Measurements from ENCODE around the gene TMEM94. TPM values are rescaled to one million over a fixed set of nuclear protein-coding genes. Genes with fewer than 3 reads are reported as not detected.

The TMEM94 gene
- total RNA-seq, 1 donor from 2014 or later, result 197 TPM

DNA sequence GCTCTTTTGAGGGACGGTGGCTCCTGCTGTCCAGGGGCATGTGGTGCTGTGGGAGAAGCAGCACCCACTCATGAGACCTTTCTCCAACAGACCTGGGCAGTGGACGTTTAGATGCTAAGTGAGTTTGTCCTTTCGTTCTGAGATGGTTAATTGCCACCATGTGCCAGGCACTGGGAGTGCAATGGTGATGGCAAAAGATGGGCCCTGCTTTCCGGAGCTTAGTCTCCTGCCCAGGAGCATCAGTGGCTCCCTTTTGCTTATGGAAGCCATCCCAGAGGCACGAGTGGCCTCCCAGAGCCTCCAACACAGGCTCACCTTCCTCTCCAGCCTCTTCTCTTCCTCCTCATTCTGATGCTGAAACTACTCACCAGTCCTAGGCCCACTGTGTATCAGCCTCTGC is 30.5 kb downstream of the TMEM94 start:
- H3K9me3 Mint-ChIP-seq (ENCODE audit: low read depth), result no peaks in the 10 kb centered on the region
- peaks cover 6% of the 10 kb centered on the region for H3K36me3 Mint-ChIP-seq (ENCODE audit: insufficient read depth)
- H3K4me3 Mint-ChIP-seq (ENCODE audit: low read depth), result no peak overlapping the region
- H3K4me1 Mint-ChIP-seq (ENCODE audit: low read depth), result no peaks in the 10 kb centered on the region
- TF ChIP-seq, protein P1, sequence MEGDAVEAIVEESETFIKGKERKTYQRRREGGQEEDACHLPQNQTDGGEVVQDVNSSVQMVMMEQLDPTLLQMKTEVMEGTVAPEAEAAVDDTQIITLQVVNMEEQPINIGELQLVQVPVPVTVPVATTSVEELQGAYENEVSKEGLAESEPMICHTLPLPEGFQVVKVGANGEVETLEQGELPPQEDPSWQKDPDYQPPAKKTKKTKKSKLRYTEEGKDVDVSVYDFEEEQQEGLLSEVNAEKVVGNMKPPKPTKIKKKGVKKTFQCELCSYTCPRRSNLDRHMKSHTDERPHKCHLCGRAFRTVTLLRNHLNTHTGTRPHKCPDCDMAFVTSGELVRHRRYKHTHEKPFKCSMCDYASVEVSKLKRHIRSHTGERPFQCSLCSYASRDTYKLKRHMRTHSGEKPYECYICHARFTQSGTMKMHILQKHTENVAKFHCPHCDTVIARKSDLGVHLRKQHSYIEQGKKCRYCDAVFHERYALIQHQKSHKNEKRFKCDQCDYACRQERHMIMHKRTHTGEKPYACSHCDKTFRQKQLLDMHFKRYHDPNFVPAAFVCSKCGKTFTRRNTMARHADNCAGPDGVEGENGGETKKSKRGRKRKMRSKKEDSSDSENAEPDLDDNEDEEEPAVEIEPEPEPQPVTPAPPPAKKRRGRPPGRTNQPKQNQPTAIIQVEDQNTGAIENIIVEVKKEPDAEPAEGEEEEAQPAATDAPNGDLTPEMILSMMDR (IDR thresholded peaks at IDR 0.05; ENCODE audit: unreplicated experiment), result no peak
- no peaks in the 10 kb centered on the region for H3K27me3 Mint-ChIP-seq
- peak overlapping the region; percentile 85 for H3K27ac Mint-ChIP-seq
- DNase-seq (ENCODE audit: low spot score, unreplicated experiment), result no peak

DNA sequence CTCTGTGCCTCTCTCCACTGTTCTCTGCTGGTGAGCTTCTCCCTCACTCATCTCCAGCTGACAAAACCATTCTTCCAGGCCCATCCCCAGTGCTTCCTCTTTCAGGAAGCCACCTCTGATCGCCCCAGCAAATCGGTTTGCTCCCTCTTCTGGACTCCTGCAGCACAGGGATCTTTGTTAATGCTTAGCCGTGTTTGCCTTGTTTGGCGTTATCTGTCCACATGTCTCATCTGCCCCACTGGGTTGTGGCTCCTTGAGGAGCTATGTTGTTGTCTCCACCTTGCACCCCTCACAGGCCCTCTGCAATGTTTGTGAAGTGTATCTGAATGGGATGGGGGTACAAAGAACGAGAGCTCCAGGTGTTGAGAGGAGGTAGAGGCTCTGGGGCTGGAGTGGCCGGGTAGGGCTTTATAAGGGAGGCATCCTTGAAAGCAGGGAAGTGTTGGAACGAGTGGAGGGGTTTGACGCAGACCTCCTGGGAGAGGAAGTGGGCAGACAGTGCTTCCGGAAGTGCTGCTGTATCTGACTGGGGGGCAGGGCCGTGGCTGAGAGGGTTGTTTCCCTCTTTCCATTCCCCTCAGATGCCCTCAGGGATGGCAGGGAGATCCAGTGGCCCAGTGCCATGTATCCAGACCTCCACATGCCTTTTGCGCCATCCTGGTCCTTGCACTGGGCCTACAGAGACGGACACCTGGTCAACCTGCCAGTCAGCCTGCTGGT is 31.1 kb downstream of the TMEM94 start:
- Mint-ChIP-seq H3K4me1 (ENCODE audit: low read depth) (no peaks in the 10 kb centered on the region), H3K27me3 (no peaks in the 10 kb centered on the region), H3K9me3 (ENCODE audit: low read depth) (no peaks in the 10 kb centered on the region), H3K4me3 (ENCODE audit: low read depth) (no peak overlapping the region), H3K27ac (peak overlapping the region; percentile 85), H3K36me3 (ENCODE audit: insufficient read depth) (peaks cover 6% of the 10 kb centered on the region)
- DNase-seq (ENCODE audit: low spot score, unreplicated experiment), result no peak
- TF ChIP-seq, protein P1 (IDR thresholded peaks at IDR 0.05; ENCODE audit: unreplicated experiment), result no peak

DNA sequence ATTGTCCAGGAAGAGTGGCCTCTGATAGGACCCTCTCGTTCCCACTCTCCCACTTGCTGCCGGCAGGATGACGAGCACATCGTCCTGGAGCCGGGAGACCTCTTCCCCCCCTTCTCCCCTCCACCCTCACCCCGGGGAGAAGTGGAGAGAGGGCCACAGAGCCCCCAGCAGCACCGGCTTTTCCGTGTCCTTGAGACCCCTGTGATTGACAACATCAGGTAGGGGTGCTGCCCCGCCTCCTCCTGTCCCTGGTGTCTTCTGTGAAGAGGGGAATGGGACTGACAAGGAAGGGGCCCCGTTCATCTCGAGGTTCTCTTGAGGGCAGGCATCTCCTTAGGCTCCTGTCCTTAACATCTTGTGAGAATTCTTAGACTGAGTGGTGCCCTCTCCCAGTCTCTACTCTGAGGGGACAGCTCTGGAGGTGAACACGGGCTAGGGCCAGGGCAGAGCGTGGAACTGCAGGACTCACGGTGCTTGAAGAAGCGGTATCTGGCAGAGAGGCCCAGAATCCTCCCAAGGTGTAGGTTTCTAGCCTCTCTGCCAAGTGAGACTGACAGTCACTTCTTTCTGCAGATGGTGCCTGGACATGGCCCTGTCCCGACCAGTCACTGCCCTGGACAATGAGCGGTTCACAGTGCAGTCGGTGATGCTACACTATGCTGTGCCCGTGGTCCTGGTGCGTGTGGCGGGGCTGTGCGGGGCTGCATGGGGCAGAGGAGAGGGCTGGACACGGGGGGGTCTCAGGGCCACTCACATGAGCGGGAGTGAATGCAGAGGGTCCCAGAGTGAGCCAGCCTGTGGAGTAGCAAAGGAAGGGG is 32.5 kb downstream of the TMEM94 start:
- no peak overlapping the region for H3K27ac Mint-ChIP-seq
- no peaks in the 10 kb centered on the region for H3K27me3 Mint-ChIP-seq
- no peaks in the 10 kb centered on the region for H3K9me3 Mint-ChIP-seq (ENCODE audit: low read depth)
- no peak for DNase-seq (ENCODE audit: low spot score, unreplicated experiment)
- no peak overlapping the region for H3K4me3 Mint-ChIP-seq (ENCODE audit: low read depth)
- H3K4me1 Mint-ChIP-seq (ENCODE audit: low read depth), result no peaks in the 10 kb centered on the region
- TF ChIP-seq, protein P1 (IDR thresholded peaks at IDR 0.05; ENCODE audit: unreplicated experiment), result no peak
- peaks cover 1% of the 10 kb centered on the region for H3K36me3 Mint-ChIP-seq (ENCODE audit: insufficient read depth)

DNA sequence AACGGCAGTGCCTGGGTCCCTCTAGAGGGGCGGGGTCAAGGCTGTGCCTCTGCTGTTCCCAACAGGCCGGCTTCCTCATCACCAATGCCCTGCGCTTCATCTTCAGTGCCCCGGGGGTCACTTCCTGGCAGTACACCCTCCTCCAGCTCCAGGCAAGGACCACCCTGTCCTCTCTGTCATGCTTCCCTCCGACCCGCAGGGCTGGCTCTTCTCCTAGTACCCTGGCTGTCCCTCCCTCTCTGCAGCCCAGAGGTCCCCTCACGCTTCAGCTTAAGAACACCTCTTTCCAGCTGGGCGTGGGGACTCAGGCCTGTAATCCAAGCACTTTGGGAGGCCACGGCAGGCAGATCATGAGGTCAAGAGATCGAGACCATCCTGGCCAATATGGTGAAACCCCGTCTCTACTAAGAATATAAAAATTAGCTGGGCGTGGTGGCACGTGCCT is 33.1 kb downstream of the TMEM94 start:
- TF ChIP-seq, protein P1 (IDR thresholded peaks at IDR 0.05; ENCODE audit: unreplicated experiment), result no peak
- DNase-seq (ENCODE audit: low spot score, unreplicated experiment), result no peak
- no peaks in the 10 kb centered on the region for H3K27me3 Mint-ChIP-seq
- H3K9me3 Mint-ChIP-seq (ENCODE audit: low read depth), result no peaks in the 10 kb centered on the region
- no peak overlapping the region for H3K4me3 Mint-ChIP-seq (ENCODE audit: low read depth)
- H3K27ac Mint-ChIP-seq, result no peak overlapping the region
- peaks cover 1% of the 10 kb centered on the region for H3K36me3 Mint-ChIP-seq (ENCODE audit: insufficient read depth)
- no peaks in the 10 kb centered on the region for H3K4me1 Mint-ChIP-seq (ENCODE audit: low read depth)

DNA sequence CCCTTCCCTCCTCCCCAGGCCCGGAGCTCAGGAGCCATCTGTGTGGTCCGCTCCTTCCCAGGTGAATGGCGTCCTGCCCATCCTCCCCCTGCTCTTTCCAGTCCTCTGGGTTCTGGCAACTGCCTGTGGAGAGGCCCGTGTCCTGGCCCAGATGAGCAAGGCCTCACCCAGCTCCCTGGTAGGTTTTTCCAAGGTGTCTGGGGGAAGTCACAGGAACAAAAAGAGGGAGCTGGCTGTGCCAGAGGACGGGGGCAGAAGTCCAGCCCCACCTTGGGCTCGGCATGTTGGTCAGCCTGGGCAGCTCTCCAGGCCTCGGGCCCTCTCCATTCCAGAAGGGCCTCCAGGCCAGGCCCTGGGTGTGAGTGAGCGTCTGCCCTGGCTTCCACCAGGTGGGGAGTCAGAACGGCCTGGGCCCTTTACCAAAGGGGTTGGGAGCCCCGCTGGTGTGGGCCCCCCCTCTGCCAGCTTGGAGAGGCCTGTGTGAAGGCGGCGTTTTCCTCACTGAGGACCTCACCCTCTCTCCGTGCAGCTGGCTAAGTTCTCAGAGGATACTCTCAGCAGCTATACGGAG is 33.8 kb downstream of the TMEM94 start:
- Mint-ChIP-seq H3K36me3 (ENCODE audit: insufficient read depth) (peaks cover 1% of the 10 kb centered on the region), H3K27me3 (no peaks in the 10 kb centered on the region), H3K4me3 (ENCODE audit: low read depth) (no peak overlapping the region), H3K9me3 (ENCODE audit: low read depth) (no peaks in the 10 kb centered on the region), H3K27ac (no peak overlapping the region), H3K4me1 (ENCODE audit: low read depth) (no peaks in the 10 kb centered on the region)
- no peak for DNase-seq (ENCODE audit: low spot score, unreplicated experiment)
- TF ChIP-seq, protein P1 (IDR thresholded peaks at IDR 0.05; ENCODE audit: unreplicated experiment), result no peak
